NB4 (cell line): ENCODE results near the gene SUCNR1.

Experiments used
- CTCF ChIP-seq: IDR thresholded peaks from one replicate; pipeline ENCODE4 v1.5.1; 2012; ENCODE audit warnings: low read depth, low read length
- MAX ChIP-seq: IDR thresholded peaks from 2 replicates; pipeline ENCODE4 v1.6.1; 2011; ENCODE audit warnings: low read depth, low read length
- POLR2A ChIP-seq: IDR thresholded peaks from 2 replicates; pipeline ENCODE4 v1.6.1; 2011; ENCODE audit warnings: mild to moderate bottlenecking; ENCODE audit not compliant: insufficient read length; ENCODE audit errors: extremely low read depth

DNA sequence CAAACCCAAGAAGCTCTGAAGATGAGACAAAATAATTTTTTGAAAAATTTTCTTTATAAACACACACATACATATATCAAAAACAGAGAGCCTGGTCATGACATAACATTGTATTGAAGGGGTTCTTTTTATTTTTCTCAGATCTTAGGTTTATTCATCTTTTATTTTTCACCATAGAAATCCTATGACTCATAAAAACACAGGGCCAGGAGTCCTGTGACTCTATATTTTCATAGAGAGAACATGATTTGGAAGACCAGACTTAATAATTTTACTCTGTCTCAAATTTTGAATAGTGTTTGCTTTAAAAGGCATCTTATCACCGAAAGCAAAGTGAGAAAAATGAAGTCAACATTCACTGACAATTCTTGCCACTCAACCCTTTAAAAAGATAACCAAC, 57.7 kb downstream of the SUCNR1 start:
- TF ChIP-seq POLR2A (no peak), CTCF (no peak), MAX (no peak)
